Measurements from ENCODE around the gene LGALS14.

The LGALS14 gene

DNA sequence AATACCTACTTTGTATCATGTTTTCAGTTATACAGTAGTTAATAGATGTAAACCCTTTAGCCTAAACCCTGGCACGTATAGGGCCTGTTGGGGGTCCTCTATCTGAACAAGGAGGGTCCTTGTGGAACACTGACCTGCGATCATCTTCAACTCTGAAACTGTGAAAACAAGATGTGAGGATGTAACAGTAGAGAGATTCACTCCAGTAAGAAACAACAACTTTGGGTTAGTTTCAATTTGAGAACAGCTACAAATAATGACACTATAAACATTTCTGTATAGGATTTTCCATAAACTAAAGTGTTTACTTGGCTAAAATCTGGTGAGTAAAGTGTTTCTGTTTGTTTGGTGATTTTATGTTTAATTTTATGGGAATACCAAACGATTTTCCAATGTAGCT is 31.4 kb downstream of the LGALS14 start:
- H3K23ac ChIP-seq (ENCODE audit: low read length in 2 of 2), result no peak overlapping the region
- H3K79me1 ChIP-seq (replicated peaks; ENCODE audit: low read length, poor library complexity, severe bottlenecking), result no peaks in the 10 kb centered on the region
- H2AFZ ChIP-seq (ENCODE audit: low read depth, low read length), result no peak overlapping the region
- H2BK12ac ChIP-seq (ENCODE audit: low read length in 2 of 2), result no peak overlapping the region
- no peak overlapping the region for H4K8ac ChIP-seq (ENCODE audit: low read length)
- H3K14ac ChIP-seq (ENCODE audit: low read length in 2 of 2), result no peak overlapping the region
- no peak for DNase-seq
- no peak overlapping the region for H3K18ac ChIP-seq (ENCODE audit: low read depth in 1 of 2, low read length in 2 of 2)
- H2BK120ac ChIP-seq (ENCODE audit: low read depth, low read length), result no peak overlapping the region
- no peak overlapping the region for H3K4me3 ChIP-seq (ENCODE audit: insufficient read depth in 1 of 2, low read depth in 1 of 2, low read length in 2 of 2)
- H2BK15ac ChIP-seq (ENCODE audit: low read depth, poor library complexity, severe bottlenecking), result no peak overlapping the region
- no peak overlapping the region for H3K27ac ChIP-seq (ENCODE audit: low read length, poor library complexity, severe bottlenecking)
- H3K27me3 ChIP-seq (ENCODE audit: control insufficient read depth in 1 of 2, insufficient read depth in 1 of 2, low read length in 2 of 2), result peaks cover 7 to 21% of the 10 kb centered on the region in 2 experiments
- WGBS, result 71% methylated on average over 1 of the region's 3 CpGs
- H3K4ac ChIP-seq (ENCODE audit: low read depth in 1 of 2, low read length in 2 of 2), result no peak overlapping the region
- no peak overlapping the region for H2AK5ac ChIP-seq (ENCODE audit: low read length, severe bottlenecking)
- no peak overlapping the region for H3K4me2 ChIP-seq (ENCODE audit: low read length, poor library complexity, severe bottlenecking)
- no peak overlapping the region for H4K91ac ChIP-seq (ENCODE audit: low read length)
- H3K4me1 ChIP-seq (ENCODE audit: control insufficient read depth, insufficient read depth, low read depth, low read length), result no peaks in the 10 kb centered on the region
- H3K9me3 ChIP-seq (ENCODE audit: control insufficient read depth, low read length), result no peaks in the 10 kb centered on the region
- H2BK5ac ChIP-seq (ENCODE audit: low read depth, low read length, poor library complexity, severe bottlenecking), result no peak overlapping the region
- no peak overlapping the region for H3K9ac ChIP-seq (ENCODE audit: low read length)
- no peaks in the 10 kb centered on the region for H3K36me3 ChIP-seq (ENCODE audit: control insufficient read depth in 1 of 2, insufficient read depth in 2 of 2, low read depth in 1 of 2, low read length in 2 of 2)

GRCh38 chr19:39736088-39736487 is 31.8 kb downstream of the LGALS14 start:
- Histone ChIP-seq H2BK12ac (ENCODE audit: low read length in 2 of 2) (no peak overlapping the region), H3K23ac (ENCODE audit: low read length in 2 of 2) (no peak overlapping the region), H3K4me1 (ENCODE audit: control insufficient read depth, insufficient read depth, low read depth, low read length) (no peaks in the 10 kb centered on the region), H3K36me3 (ENCODE audit: control insufficient read depth in 1 of 2, insufficient read depth in 2 of 2, low read depth in 1 of 2, low read length in 2 of 2) (no peaks in the 10 kb centered on the region), H4K91ac (ENCODE audit: low read length) (no peak overlapping the region), H2BK120ac (ENCODE audit: low read depth, low read length) (no peak overlapping the region), H3K4me2 (ENCODE audit: low read length, poor library complexity, severe bottlenecking) (no peak overlapping the region), H4K8ac (ENCODE audit: low read length) (no peak overlapping the region), H2AFZ (ENCODE audit: low read depth, low read length) (no peak overlapping the region), H2AK5ac (ENCODE audit: low read length, severe bottlenecking) (no peak overlapping the region), H3K9me3 (ENCODE audit: control insufficient read depth, low read length) (no peaks in the 10 kb centered on the region), H3K27me3 (ENCODE audit: control insufficient read depth in 1 of 2, insufficient read depth in 1 of 2, low read length in 2 of 2) (peaks cover 7 to 21% of the 10 kb centered on the region in 2 experiments), H3K4ac (ENCODE audit: low read depth in 1 of 2, low read length in 2 of 2) (no peak overlapping the region), H3K9ac (ENCODE audit: low read length) (no peak overlapping the region), H3K18ac (ENCODE audit: low read depth in 1 of 2, low read length in 2 of 2) (no peak overlapping the region), H3K4me3 (ENCODE audit: insufficient read depth in 1 of 2, low read depth in 1 of 2, low read length in 2 of 2) (no peak overlapping the region), H2BK5ac (ENCODE audit: low read depth, low read length, poor library complexity, severe bottlenecking) (no peak overlapping the region), H2BK15ac (ENCODE audit: low read depth, poor library complexity, severe bottlenecking) (no peak overlapping the region), H3K27ac (ENCODE audit: low read length, poor library complexity, severe bottlenecking) (no peak overlapping the region), H3K14ac (ENCODE audit: low read length in 2 of 2) (no peak overlapping the region), H3K79me1 (replicated peaks; ENCODE audit: low read length, poor library complexity, severe bottlenecking) (no peaks in the 10 kb centered on the region)
- 66% methylated on average over 4 of the region's 5 CpGs for WGBS
- no peak for DNase-seq

DNA sequence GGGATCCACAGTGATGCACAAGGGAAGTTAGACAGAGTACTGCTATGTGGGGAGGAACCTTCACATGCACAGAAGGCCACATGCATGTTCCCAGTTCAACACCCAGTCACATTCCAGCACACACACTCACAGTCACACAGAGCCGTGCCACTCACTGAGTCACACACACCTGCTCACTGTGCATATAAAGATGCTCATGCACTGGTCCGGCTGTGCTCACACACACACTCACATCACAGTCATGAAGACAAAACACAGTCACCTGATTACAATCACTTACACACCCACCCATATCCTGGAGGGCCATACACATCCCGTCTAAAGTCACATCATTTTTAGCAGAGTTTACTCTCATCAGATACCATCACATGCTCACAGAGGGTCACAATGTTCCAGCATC is 33.1 kb downstream of the LGALS14 start:
- H3K4me3 ChIP-seq (ENCODE audit: insufficient read depth in 1 of 2, low read depth in 1 of 2, low read length in 2 of 2), result no peak overlapping the region
- H3K36me3 ChIP-seq (ENCODE audit: control insufficient read depth in 1 of 2, insufficient read depth in 2 of 2, low read depth in 1 of 2, low read length in 2 of 2), result no peaks in the 10 kb centered on the region
- no peak overlapping the region for H3K27ac ChIP-seq (ENCODE audit: low read length, poor library complexity, severe bottlenecking)
- H3K9me3 ChIP-seq (ENCODE audit: control insufficient read depth, low read length), result no peaks in the 10 kb centered on the region
- no peaks in the 10 kb centered on the region for H3K4me1 ChIP-seq (ENCODE audit: control insufficient read depth, insufficient read depth, low read depth, low read length)
- H2AFZ ChIP-seq (ENCODE audit: low read depth, low read length), result no peak overlapping the region
- peaks cover 4 to 21% of the 10 kb centered on the region in 2 experiments for H3K27me3 ChIP-seq (ENCODE audit: control insufficient read depth in 1 of 2, insufficient read depth in 1 of 2, low read length in 2 of 2)
- no peak overlapping the region for H4K8ac ChIP-seq (ENCODE audit: low read length)
- no peak overlapping the region for H3K4ac ChIP-seq (ENCODE audit: low read depth in 1 of 2, low read length in 2 of 2)
- no peak overlapping the region for H3K23ac ChIP-seq (ENCODE audit: low read length in 2 of 2)
- H3K4me2 ChIP-seq (ENCODE audit: low read length, poor library complexity, severe bottlenecking), result no peak overlapping the region
- H3K79me1 ChIP-seq (replicated peaks; ENCODE audit: low read length, poor library complexity, severe bottlenecking), result no peaks in the 10 kb centered on the region
- H2BK120ac ChIP-seq (ENCODE audit: low read depth, low read length), result no peak overlapping the region
- no peak overlapping the region for H2BK15ac ChIP-seq (ENCODE audit: low read depth, poor library complexity, severe bottlenecking)
- DNase-seq, result no peak
- no peak overlapping the region for H3K9ac ChIP-seq (ENCODE audit: low read length)
- no peak overlapping the region for H2BK12ac ChIP-seq (ENCODE audit: low read length in 2 of 2)
- H2AK5ac ChIP-seq (ENCODE audit: low read length, severe bottlenecking), result no peak overlapping the region
- H2BK5ac ChIP-seq (ENCODE audit: low read depth, low read length, poor library complexity, severe bottlenecking), result no peak overlapping the region
- no peak overlapping the region for H3K18ac ChIP-seq (ENCODE audit: low read depth in 1 of 2, low read length in 2 of 2)
- no peak overlapping the region for H3K14ac ChIP-seq (ENCODE audit: low read length in 2 of 2)
- WGBS, result 81% methylated on average over 3 of the region's 3 CpGs
- no peak overlapping the region for H4K91ac ChIP-seq (ENCODE audit: low read length)

DNA sequence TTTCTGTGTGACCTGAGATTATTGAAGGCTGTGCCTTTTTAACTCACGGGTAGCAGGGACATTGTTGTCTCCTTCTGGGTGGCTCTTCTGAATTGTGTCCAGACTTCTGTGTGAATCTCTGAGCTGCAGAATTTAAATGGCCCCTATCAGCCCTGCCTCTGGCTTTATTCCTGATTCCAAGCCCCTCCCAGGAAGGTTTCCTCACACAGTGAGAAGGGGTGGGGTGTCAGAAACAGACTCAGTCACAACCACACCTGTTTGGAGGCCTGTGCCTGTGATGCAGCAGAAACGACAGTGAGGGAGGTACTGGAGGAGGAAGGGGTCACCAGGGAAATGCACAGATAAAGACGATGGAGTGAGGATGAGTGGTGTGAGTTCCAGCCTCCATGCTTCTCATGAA is 33.6 kb downstream of the LGALS14 start, which contains the start of gene CLC:
CLC (minus strand) TSS at position 139 of the 400 bp plus-strand sequence; CDS start at position 62, 77 bp downstream.
- no peaks in the 10 kb centered on the region for H3K9me3 ChIP-seq (ENCODE audit: control insufficient read depth, low read length)
- no peak within 1 kb of the TSS for H3K4me3 ChIP-seq (ENCODE audit: insufficient read depth in 1 of 2, low read depth in 1 of 2, low read length in 2 of 2)
- H3K4ac ChIP-seq (ENCODE audit: low read depth in 1 of 2, low read length in 2 of 2), result no peak within 1 kb of the TSS
- H3K23ac ChIP-seq (ENCODE audit: low read length in 2 of 2), result no peak within 1 kb of the TSS
- no peak within 1 kb of the TSS for H3K9ac ChIP-seq (ENCODE audit: low read length)
- H2BK5ac ChIP-seq (ENCODE audit: low read depth, low read length, poor library complexity, severe bottlenecking), result no peak within 1 kb of the TSS
- no peak within 1 kb of the TSS for H3K18ac ChIP-seq (ENCODE audit: low read depth in 1 of 2, low read length in 2 of 2)
- H4K8ac ChIP-seq (ENCODE audit: low read length), result no peak within 1 kb of the TSS
- no peaks in the 10 kb centered on the region for H3K36me3 ChIP-seq (ENCODE audit: control insufficient read depth in 1 of 2, insufficient read depth in 2 of 2, low read depth in 1 of 2, low read length in 2 of 2)
- H2BK15ac ChIP-seq (ENCODE audit: low read depth, poor library complexity, severe bottlenecking), result no peak within 1 kb of the TSS
- no peak within 1 kb of the TSS for H3K14ac ChIP-seq (ENCODE audit: low read length in 2 of 2)
- no peaks in the 10 kb centered on the region for H3K4me1 ChIP-seq (ENCODE audit: control insufficient read depth, insufficient read depth, low read depth, low read length)
- no peak within 1 kb of the TSS for H4K91ac ChIP-seq (ENCODE audit: low read length)
- no peak within 1 kb of the TSS for H2BK120ac ChIP-seq (ENCODE audit: low read depth, low read length)
- no peak within 1 kb of the TSS for H2AK5ac ChIP-seq (ENCODE audit: low read length, severe bottlenecking)
- no peak within 1 kb of the TSS for H2BK12ac ChIP-seq (ENCODE audit: low read length in 2 of 2)
- 33% methylated on average over 3 of the region's 3 CpGs for WGBS
- H3K79me1 ChIP-seq (replicated peaks; ENCODE audit: low read length, poor library complexity, severe bottlenecking), result no peaks in the 10 kb centered on the region
- H3K27ac ChIP-seq (ENCODE audit: low read length, poor library complexity, severe bottlenecking), result no peak within 1 kb of the TSS
- no peak for DNase-seq
- H3K27me3 ChIP-seq (ENCODE audit: control insufficient read depth in 1 of 2, insufficient read depth in 1 of 2, low read length in 2 of 2), result peaks cover 4 to 21% of the 10 kb centered on the region in 2 experiments
- no peak within 1 kb of the TSS for H2AFZ ChIP-seq (ENCODE audit: low read depth, low read length)
- no peak within 1 kb of the TSS for H3K4me2 ChIP-seq (ENCODE audit: low read length, poor library complexity, severe bottlenecking)

All from mesenchymal stem cell (in vitro differentiated cells and primary cell).